Measurements from ENCODE around the gene GPR162. TPM values are rescaled to one million over a fixed set of nuclear protein-coding genes. Genes with fewer than 3 reads are reported as not detected.

The GPR162 gene
- total RNA-seq, 1 experiment from 2014 or later, result 2.3 TPM

- Histone ChIP-seq H3K79me2 (ENCODE audit: insufficient read depth, low read length) (peaks cover 49% of the 10 kb centered on the region), H3K4me3 (replicated peaks in 1 of 2; ENCODE audit: low read depth in 1 of 2, low read length in 2 of 2) (peak within 1 kb of the TSS; percentile 67 to 94), H4K20me1 (ENCODE audit: insufficient read depth) (no peaks in the 10 kb centered on the region), H3K27me3 (ENCODE audit: insufficient read depth, low read length) (no peaks in the 10 kb centered on the region), H3K4me2 (ENCODE audit: low read length) (peak within 1 kb of the TSS; percentile 100), H3K9ac (ENCODE audit: low read length) (peak within 1 kb of the TSS; percentile 89), H2AFZ (ENCODE audit: low read depth, low read length, poor library complexity, severe bottlenecking) (peak within 1 kb of the TSS; percentile 85), H3K27ac (ENCODE audit: low read depth, low read length) (peak within 1 kb of the TSS; percentile 77), H3K9me2 (ENCODE audit: insufficient read depth) (no peaks in the 10 kb centered on the region), H3K36me3 (ENCODE audit: control insufficient read depth in 1 of 2, insufficient read depth in 2 of 2, low read length in 2 of 2) (peaks cover 31 to 48% of the 10 kb centered on the region in 2 experiments; a peak in 3 of 4 replicates), H3K4me1 (ENCODE audit: control insufficient read depth in 1 of 2, insufficient read depth in 2 of 2, low read length in 2 of 2) (peaks cover 15 to 31% of the 10 kb centered on the region in 2 experiments), H3K9me3 (ENCODE audit: control insufficient read depth in 1 of 2, insufficient read depth in 1 of 2, low read depth in 1 of 2, low read length in 2 of 2) (no peaks in the 10 kb centered on the region)
- POLR2A ChIA-PET, result interaction anchor here (0.6 to 8.9 kb wide), 19 partner anchors 9 to 638 kb away, joined by 3 to 186 read pairs (median 8); partner anchors contain the start of genes C12orf57, COPS7A, GAPDH and GNB3
- CTCF ChIA-PET, result interaction anchor here (0.6 to 3.4 kb wide), 13 partner anchors 17 to 128 kb away, joined by 3 to 38 read pairs (median 5); partner anchors contain the start of genes COPS7A, MLF2, P3H3 and SPSB2
- DNase-seq (ENCODE audit: low read depth, low spot score) (peak; percentile 100), ATAC-seq (peak; percentile 81)
- TSS peak; percentile 77 for BruUV-seq (replicated peaks)
- TF ChIP-seq SRF (IDR thresholded peaks at IDR 0.05; ENCODE audit: low read depth), result no peak
- TF ChIP-seq JUND (IDR thresholded peaks at IDR 0.05), result no peak
- TF ChIP-seq POLR2AphosphoS5 (IDR thresholded peaks at IDR 0.05; ENCODE audit: low read depth, low read length), result peak; percentile 77
- no peak for TF ChIP-seq RAD21 (IDR thresholded peaks at IDR 0.05; ENCODE audit: low read depth)
- TF ChIP-seq REST (IDR thresholded peaks at IDR 0.05; ENCODE audit: low read depth), result no peak
- no peak for TF ChIP-seq FOSL1 (IDR thresholded peaks at IDR 0.05; ENCODE audit: low read depth)
- no peak for TF ChIP-seq EZH2phosphoT487 (IDR thresholded peaks at IDR 0.05; ENCODE audit: borderline replicate concordance)
- TF ChIP-seq CEBPB (IDR thresholded peaks at IDR 0.05; ENCODE audit: low read depth), result no peak
- no peak for TF ChIP-seq EGR1 (IDR thresholded peaks at IDR 0.05; ENCODE audit: low read depth)
- TF ChIP-seq TCF7L2 (IDR thresholded peaks at IDR 0.05; ENCODE audit: borderline replicate concordance, extremely low read depth, insufficient read depth, insufficient read length), result peak; percentile 59
- peak; percentile 81 for TF ChIP-seq YY1 (IDR thresholded peaks at IDR 0.05; ENCODE audit: extremely low read depth, insufficient replicate concordance, low read depth, low read length)
- TF ChIP-seq EZH2 (IDR thresholded peaks at IDR 0.05), result no peak
- TF ChIP-seq ZBTB33 (IDR thresholded peaks at IDR 0.05; ENCODE audit: extremely low read depth, insufficient replicate concordance, low read length), result peak; percentile 37
- no peak for TF ChIP-seq SIN3A (IDR thresholded peaks at IDR 0.05; ENCODE audit: low read depth)
- TF ChIP-seq POLR2A (IDR thresholded peaks at IDR 0.05; ENCODE audit: borderline replicate concordance, extremely low read depth, insufficient read depth, insufficient read length), result no peak
- TF ChIP-seq ZFX (IDR thresholded peaks at IDR 0.05), result peak; percentile 97; the same call in 1 of the 2 replicates
- TF ChIP-seq, protein P1, sequence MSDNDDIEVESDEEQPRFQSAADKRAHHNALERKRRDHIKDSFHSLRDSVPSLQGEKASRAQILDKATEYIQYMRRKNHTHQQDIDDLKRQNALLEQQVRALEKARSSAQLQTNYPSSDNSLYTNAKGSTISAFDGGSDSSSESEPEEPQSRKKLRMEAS (IDR thresholded peaks at IDR 0.05), result no peak
- TF ChIP-seq CBX3 (IDR thresholded peaks at IDR 0.05; ENCODE audit: low read depth), result no peak
- intact Hi-C loops (cut with micrococcal nuclease), result loop anchor here (5.0 kb wide), 1 partner anchor 245 kb away; the partner anchor contains the start of gene CHD4
- RAD21 ChIA-PET (ENCODE audit: low non-redundant PET in 1 of 2, low total read pairs in 2 of 2, uncharacterized antibody in 2 of 2, unreplicated experiment in 2 of 2), result interaction anchor here in 1 of 2 experiments (1.5 kb wide), 1 partner anchor 21 kb away, joined by 5 read pairs; the partner anchor contains the start of gene SPSB2
These were observed 30.5 kb downstream of the GPR162 start, which contains the start of gene USP5 for GRCh38 chr12:6851921-6852650. USP5 (plus strand) TSS chr12:6852150; CDS start chr12:6852180, 30 bp downstream.

Measured in HCT116 (cell line).